Measurements from ENCODE around the gene ME3.

DNA sequence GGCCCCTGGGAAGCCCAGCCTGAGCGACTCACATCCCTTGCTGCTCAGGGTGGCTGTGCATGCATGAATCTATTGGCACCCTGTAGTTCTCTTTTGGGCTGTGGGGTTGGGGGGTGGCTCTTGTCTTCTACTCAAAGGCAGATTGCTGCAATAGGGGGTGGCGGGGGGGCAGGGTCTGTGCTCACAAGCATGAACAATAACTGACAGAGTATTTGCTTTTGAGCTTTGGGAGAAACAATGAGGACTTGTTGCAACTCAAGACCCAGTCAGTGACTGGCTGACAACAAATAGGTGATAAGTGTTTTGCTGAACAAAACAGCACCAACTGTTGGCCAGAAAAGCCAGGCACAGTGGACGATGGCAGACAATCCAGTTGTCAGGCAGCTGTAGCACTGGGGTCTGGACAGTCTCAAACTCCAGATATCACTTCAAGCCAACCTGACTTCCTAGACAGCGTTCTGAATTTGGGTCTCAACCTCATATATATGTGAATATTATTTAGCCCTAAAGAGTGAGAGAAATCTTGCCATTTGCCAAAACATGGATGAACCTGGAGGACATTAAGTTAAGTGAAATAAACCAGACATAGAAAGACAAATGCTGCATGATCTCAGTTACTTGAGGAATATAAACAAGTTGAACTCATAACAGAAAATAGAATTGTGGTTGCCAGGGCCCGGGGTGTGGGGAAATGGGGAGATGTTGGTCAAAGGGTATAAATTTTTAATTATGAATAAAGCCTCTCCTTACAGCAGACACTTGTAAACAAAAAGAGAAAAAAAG is 61.7 kb downstream of the ME3 start:
- TF ChIP-seq SIN3A (IDR thresholded peaks at IDR 0.05; ENCODE audit: borderline replicate concordance, insufficient read depth, low read length) (no peak), POLR2AphosphoS5 (IDR thresholded peaks at IDR 0.05; ENCODE audit: low read depth, low read length) (no peak), TAF1 (IDR thresholded peaks at IDR 0.05; ENCODE audit: borderline replicate concordance, insufficient read depth, low read length) (no peak), FOXP2 (optimal IDR thresholded peaks at IDR 0.05; ENCODE audit: borderline replicate concordance, extremely low read depth, extremely low read length, insufficient read depth) (no peak)
- TF ChIP-seq, protein P1, sequence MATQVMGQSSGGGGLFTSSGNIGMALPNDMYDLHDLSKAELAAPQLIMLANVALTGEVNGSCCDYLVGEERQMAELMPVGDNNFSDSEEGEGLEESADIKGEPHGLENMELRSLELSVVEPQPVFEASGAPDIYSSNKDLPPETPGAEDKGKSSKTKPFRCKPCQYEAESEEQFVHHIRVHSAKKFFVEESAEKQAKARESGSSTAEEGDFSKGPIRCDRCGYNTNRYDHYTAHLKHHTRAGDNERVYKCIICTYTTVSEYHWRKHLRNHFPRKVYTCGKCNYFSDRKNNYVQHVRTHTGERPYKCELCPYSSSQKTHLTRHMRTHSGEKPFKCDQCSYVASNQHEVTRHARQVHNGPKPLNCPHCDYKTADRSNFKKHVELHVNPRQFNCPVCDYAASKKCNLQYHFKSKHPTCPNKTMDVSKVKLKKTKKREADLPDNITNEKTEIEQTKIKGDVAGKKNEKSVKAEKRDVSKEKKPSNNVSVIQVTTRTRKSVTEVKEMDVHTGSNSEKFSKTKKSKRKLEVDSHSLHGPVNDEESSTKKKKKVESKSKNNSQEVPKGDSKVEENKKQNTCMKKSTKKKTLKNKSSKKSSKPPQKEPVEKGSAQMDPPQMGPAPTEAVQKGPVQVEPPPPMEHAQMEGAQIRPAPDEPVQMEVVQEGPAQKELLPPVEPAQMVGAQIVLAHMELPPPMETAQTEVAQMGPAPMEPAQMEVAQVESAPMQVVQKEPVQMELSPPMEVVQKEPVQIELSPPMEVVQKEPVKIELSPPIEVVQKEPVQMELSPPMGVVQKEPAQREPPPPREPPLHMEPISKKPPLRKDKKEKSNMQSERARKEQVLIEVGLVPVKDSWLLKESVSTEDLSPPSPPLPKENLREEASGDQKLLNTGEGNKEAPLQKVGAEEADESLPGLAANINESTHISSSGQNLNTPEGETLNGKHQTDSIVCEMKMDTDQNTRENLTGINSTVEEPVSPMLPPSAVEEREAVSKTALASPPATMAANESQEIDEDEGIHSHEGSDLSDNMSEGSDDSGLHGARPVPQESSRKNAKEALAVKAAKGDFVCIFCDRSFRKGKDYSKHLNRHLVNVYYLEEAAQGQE (IDR thresholded peaks at IDR 0.05; ENCODE audit: insufficient read depth in 1 of 2, low read depth in 2 of 2, low read length in 2 of 2), result no peak

Measured in PFSK-1 (cell line).